GM18951 (cell line): ENCODE measurements around the gene CHFR.
"Not testable (repeated sequence)": the region's sequence is repeated elsewhere in the genome, so short reads cannot be mapped to it uniquely, and the experiment has no call there.

ENCODE experiments used
- POLR2A ChIP-seq: IDR thresholded peaks from 4 replicates; pipeline ENCODE4 v1.6.1; 2011; ENCODE audit warnings: mild to moderate bottlenecking; ENCODE audit not compliant: insufficient read length, insufficient read depth; ENCODE audit errors: extremely low read depth
- in situ Hi-C: fragments of 300-500 bp; cut with MboI; formaldehyde crosslinking; loops from one replicate; pipeline ENCODE4 v1.12.0; 2022; ENCODE audit warnings: low sequenced_read_pairs, mixed read lengths, inconsistent platforms; ENCODE audit not compliant: unreplicated experiment

Gene CHFR

DNA sequence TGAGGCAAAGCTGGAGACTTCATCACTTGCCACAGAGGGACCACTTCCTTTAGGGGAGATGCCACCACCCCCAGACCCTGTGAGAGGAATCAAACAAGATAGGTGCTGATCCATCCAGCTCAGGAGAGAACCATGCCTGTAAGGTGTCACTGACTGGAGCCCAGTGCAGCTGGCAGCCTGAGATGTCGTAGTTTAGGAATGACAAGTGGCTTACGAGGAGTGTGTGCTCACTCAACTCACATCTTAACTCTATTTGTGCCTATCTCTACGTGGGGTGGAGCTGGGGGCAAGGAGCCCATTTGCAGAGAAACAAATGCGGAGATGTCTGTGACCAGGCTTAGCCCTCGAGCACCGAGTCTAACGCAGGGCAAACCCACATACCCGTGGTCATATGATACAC is 25.8 kb downstream of the CHFR start:
- TF ChIP-seq POLR2A = no peak
- in situ Hi-C loops = no loop called here

- in situ Hi-C loops = no loop called here
These were observed 28.6 kb downstream of the CHFR start for GRCh38 chr12:132858718-132859266.

GRCh38 chr12:132857019-132857418 is 30.4 kb downstream of the CHFR start:
- in situ Hi-C loops = not testable (repeated sequence)

More at GRCh38 chr12:132858718-132859266, 28.6 kb downstream of the CHFR start:
- TF ChIP-seq POLR2A = no peak

GRCh38 chr12:132856581-132856980 is 30.8 kb downstream of the CHFR start:
- in situ Hi-C loops = no loop called here
- no peak for TF ChIP-seq POLR2A

DNA sequence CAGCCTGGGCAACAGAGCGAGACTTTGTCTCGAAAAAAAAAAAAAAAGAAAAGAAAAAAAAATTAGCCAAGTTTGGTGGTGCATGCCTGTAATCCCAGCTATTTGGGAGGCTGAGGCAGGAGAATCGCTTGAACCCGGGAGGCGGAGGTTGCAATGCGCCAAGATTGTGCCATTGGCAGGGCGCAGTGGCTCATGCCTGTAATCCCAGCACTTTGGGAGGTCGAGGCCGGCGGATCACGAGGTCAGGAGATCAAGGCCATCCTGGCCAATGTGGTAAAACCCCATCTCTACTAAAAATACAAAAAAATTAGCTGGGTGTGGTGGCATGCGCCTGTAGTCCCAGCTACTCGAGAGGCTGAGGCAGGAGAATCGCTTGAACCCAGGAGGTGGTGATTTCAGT is 32.2 kb downstream of the CHFR start:
- in situ Hi-C loops = not testable (repeated sequence)

DNA sequence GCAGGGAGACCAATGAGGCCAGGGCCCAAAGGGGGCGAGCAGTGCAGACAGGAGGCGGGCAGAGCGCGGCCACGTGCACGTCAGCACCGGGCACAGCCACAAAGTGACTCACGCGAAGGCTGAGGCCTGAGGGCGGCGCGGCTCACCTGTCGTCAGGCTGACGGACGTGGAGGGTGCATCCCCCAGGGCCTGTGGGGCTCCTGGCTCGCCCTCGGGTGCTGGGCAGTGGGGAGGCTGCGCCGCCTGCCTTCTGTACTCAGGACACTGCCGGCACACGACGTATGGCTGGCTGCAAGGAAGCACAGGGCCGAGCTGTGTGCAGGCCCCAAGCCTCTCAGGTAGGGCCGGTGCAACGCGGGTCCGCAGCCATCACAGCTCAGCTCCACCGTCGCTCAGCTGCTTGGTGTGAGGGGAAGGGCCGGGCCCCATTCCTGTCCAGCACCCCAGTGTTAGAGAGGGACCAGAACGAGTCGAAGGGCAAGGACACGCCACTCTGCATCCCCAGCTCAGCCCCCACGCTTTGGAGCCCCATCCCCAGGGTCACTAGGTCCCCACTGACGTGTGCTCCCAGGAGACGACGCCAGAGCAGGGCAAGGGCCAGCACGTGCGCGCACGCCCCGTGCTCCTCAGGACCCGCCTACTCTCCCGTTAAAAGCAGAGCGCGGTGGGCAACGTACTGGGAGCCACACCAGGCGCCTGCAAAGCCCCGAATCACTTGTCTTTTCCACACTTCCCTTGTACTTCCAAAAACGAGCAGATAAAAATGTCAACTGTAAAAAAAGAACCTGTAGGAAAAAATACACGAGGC is 33.9 kb downstream of the CHFR start:
- in situ Hi-C loops = no loop called here
- TF ChIP-seq POLR2A = no peak

- in situ Hi-C loops = no loop called here
- TF ChIP-seq POLR2A = no peak
These were observed 34.9 kb downstream of the CHFR start for GRCh38 chr12:132852496-132852895.

DNA sequence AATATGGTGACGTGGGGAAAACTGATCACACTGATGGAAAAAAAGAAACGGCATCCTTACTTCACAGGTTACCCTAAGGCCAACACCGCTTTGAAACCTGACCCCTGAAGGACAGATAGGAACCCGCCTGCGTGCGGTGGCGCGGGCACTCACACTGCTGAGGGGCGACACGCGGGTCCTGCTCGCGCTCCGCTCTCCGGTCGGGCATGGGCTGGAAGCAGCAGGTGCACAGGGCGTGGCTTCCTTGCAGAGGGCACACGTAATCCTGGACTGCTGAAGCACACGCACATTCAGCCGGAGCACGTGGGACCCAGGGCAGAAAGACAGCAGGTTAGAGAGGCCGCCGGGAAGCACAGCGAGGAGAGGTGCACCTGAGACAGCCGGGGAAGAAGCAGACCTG is 35.9 kb downstream of the CHFR start:
- in situ Hi-C loops = no loop called here
- TF ChIP-seq POLR2A = no peak

GRCh38 chr12:132850291-132850690 is 37.1 kb downstream of the CHFR start:
- no peak for TF ChIP-seq POLR2A
- in situ Hi-C loops = no loop called here

DNA sequence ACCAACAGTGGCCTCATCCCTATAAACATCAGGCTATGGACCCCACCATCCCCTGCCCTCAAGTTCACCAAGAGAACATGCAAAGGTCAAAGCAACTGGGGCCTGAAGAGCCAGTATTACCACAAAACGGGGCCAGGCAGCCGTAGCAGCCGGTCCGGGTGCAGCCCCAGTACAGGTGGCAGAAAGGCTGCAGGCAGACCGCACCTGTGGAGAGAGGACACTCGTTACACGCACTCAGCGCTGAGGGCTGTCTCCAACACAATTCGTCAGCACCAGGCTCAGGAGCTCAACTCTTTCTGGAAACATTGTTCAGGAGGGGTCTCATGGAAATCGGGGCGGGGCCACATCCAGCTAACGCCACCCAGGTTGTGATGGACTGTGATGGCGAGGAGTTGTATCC is 38.9 kb downstream of the CHFR start:
- no peak for TF ChIP-seq POLR2A
- in situ Hi-C loops = no loop called here

GRCh38 chr12:132847363-132848356 is 39.7 kb downstream of the CHFR start:
- in situ Hi-C loops = no loop called here
- no peak for TF ChIP-seq POLR2A

DNA sequence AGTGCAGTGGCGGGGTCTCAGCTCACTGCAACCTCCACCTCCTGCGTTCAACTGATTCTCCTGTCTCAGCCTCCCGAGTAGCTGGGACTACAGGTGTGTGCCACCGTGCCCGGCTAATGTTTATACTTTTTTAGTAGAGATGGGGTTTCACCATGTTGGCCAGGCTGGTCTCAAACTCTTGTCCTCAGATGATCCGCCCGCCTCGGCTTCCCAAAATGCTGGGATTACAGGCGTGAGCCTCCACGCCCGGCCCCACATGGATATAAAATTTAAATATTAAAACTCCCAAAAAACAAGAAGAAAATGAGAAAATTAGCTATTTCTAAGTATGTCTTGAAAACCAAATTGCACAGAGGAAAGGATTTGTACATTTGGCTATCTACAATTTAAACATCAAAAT is 42.7 kb downstream of the CHFR start:
- in situ Hi-C loops = not testable (repeated sequence)

GRCh38 chr12:132842449-132843045 is 44.9 kb downstream of the CHFR start:
- no peak for TF ChIP-seq POLR2A
- in situ Hi-C loops = no loop called here

GRCh38 chr12:132841151-132841550 is 46.3 kb downstream of the CHFR start:
- in situ Hi-C loops = no loop called here
- TF ChIP-seq POLR2A = no peak
